GM21529 (cell line): ENCODE measurements around the gene CSRP2.
A peak's percentile ranks its signal among the peaks of the same experiment; 100 is the strongest.

ENCODE experiments used
- ATAC-seq: cut with Tn5 transposase; IDR thresholded peaks from one replicate; pipeline ENCODE4 v1.9.1; 2021; ENCODE audit not compliant: unreplicated experiment

The CSRP2 gene

GRCh38 chr12:76878899-76879709 is at the start of gene CSRP2:
Gene CSRP2, minus strand, starts transcription at chr12:76879019. Its CDS starts 12,759 bp downstream, at chr12:76866260.
- ATAC-seq = peak; percentile 89

GRCh38 chr12:76927170-76927784 is 48.5 kb upstream of the CSRP2 start:
- no peak for ATAC-seq

DNA sequence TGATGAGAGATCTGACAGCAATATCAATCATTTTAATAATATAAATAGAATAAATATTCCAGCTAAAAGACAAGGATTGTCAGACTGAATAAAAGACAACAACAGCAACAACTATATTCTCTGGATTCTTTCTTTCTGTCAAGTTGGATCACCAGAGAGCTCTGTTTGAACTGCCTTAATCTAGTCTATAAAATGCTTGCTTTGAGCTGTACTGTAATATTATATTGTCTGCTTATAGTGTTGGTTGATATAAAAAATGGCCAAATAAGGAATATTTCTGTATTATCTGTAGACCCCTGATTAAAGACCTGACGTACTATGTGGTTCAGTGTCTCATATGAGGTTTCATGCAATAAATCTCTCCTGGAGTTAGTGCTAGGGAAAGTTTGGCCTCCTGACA is 46.3 kb upstream of the CSRP2 start:
- ATAC-seq = no peak

GRCh38 chr12:76922866-76923265 is 44.0 kb upstream of the CSRP2 start:
- ATAC-seq = no peak

DNA sequence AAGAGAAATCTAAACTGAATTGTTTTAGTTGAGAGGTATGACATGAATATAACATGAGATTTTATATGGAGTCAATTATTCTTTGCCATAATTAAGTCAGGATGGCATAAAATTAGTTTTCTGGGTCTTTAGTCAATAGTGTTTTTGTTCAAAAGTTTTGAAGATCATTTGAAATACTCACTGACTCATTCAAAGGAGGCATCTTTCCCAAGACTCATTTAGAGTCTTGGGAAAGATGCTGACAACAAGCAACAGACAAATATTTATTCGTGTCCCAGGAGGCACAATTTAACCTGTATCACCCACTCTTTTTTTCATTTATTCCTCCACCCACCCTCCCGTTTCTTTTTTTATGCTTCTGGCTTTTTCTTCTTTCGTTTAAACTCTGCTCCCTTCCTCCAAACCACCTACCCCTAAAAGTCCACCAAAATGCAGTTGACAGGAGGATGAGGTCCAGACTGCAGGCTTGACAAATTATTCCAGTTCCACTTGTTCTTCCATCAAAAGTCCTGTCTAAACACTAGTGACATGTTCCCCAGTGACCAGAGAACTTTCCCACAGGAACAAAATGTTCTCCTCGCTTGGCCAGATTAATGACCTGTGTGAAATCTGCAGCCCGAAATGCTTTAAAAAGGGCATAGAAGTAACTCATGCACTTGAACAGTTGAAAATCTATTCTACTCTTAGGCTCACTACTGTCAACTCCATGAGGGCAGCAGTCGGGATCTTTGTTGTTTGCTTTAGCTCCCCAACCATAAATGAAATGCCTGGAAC is 43.3 kb upstream of the CSRP2 start:
- ATAC-seq = no peak

DNA sequence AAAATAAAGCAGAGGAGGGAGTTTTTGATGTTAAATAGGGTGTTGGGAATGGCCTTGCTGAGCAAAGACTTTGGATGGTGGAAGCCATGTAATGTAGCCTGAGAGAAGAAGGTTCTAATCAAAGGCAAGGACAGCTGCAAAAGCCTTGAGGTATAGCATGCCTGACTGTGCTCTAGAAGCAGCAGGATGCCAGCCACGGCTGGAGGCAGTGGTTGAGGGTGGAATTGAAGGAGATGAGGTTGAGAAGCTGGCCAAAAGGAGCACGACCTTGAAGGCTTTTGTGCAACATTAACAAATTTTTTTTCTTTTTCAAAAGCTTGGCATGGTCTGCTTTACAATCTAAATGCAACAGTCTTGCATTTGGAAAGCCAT is 42.3 kb upstream of the CSRP2 start:
- no peak for ATAC-seq

- peak; percentile 75 for ATAC-seq
Observed at GRCh38 chr12:76920172-76921099, 41.6 kb upstream of the CSRP2 start.

DNA sequence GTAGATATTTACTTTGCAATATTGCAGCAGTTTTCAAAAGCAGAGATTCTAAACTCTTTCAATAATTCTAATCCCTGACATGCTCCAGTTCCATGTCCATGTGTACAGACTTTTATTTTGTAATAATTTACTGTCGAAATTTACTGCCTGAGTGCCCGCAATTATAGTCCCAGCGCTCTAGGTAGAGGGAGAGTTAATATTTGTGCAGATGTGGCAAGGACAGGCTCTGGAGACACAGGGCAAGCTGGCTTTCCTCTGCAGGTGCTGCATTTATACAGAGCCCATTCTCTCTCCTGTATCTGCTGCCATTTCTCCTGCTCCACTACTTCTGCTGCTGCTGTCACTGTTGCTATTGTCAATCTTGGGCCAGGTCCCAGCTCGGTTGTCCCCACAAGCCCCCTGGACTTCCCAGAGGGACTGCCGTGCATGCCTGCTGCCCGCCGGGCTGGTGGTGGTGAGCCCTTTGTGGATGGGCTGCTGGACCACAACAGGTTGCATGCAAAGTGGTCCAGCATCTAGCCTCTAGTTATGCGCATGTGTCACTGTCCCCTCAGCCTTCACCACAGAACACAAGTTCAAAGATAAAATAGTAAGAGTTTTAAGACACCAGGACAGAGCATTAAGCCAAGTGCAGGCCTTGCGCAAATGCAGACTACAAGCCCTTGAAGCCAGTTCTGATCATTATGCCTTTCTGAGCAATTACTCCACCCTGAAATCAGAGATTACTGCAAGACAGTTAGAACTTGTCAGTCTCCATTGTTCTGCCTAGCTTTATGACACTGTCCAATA is 40.8 kb upstream of the CSRP2 start:
- ATAC-seq = peak; percentile 3

DNA sequence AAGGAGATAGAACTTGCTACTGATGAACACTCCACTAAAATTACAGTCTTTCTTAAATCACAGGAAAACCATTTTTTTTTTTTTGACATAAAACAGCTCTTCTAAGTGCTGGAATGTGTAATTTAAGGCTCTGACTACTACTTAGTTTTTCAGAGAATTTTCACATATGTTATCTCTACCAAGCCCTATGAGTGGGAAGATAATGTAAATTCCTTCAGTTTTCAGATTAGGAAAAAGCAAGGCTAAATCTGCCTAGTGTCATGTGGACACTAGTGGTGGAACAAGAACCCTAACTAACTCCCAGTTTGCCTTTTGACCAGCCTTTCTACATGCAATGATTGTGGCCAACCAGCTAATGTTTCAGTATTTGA is 37.3 kb upstream of the CSRP2 start:
- no peak for ATAC-seq

DNA sequence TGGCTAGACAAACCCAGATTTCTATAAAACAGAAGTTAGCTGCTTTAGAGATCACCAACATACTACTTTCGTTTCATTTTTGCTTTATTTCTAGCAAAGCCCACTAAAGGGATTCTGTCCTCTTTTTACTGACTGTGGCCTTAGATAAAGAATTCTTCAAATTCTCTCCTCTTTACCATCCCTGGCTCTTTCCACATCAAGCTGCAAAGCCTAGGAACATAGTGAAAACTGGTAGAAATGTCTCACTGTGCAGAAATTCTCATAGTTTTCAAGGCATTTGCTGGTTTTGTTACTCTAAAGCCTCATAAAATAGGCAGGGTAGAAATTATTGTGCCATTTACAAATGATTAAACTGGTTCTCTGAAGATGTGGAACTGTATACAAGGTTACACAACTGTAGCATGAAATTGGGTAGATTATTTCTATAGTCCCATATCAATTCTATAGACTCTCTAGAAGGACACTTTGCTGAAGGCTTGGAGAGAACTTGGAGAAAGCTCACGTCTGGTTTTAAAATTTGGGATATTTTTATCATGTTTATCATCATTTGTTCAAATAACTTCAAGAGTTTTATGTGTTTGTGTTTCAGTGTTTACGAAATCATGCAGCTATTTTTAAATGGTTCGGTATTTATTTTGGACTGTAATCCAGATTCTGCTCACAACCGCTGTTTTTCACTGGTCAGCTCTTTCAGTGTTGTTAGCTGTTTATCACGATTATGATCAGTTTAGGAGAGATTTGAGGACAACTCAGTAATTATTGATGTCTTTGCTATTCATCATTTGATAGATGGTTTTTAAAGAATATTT is 36.7 kb upstream of the CSRP2 start:
- no peak for ATAC-seq

- no peak for ATAC-seq
Observed at GRCh38 chr12:76914102-76914859, 35.5 kb upstream of the CSRP2 start.

- no peak for ATAC-seq
Observed at GRCh38 chr12:76909290-76909689, 30.5 kb upstream of the CSRP2 start.

GRCh38 chr12:76908303-76909017 is 29.6 kb upstream of the CSRP2 start:
- ATAC-seq = no peak

- ATAC-seq = no peak
Observed at GRCh38 chr12:76901628-76902380, 23.0 kb upstream of the CSRP2 start.

- no peak for ATAC-seq
Observed at GRCh38 chr12:76899522-76899921, 20.7 kb upstream of the CSRP2 start.

- no peak for ATAC-seq
Observed at GRCh38 chr12:76898442-76898841, 19.6 kb upstream of the CSRP2 start.

DNA sequence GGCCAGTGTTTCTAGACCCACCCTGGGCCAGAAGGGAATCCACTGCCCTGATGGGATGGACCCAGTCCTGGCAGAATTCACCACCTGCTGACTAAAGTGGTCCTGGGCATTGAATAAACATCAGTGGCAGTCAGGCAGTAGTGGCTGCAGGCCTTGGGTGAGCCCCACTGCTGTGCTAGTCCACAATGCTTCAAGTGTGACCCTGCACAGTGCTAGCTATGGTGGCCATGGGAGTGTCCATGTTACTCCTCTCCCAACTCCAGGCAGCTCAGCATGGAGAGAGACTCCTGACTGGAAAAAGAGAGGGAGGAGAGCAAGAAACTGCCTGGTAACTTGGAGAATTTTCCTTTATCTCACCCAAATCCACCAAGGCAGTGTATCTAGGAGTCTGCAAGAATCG is 17.5 kb upstream of the CSRP2 start:
- no peak for ATAC-seq
